ENCODE measurements around the gene PRKCA. TPM values are rescaled to one million over a fixed set of nuclear protein-coding genes. Genes with fewer than 3 reads are reported as not detected.

Gene PRKCA
- total and polyA plus RNA-seq, 2 experiments from 2014 or later, result 6.4 to 35.4 TPM

GRCh38 chr17:66339561-66339960 lies 37.1 kb downstream of the PRKCA start:
- no peak overlapping the region for H3K4me3 ChIP-seq
- no peak overlapping the region for H3K27ac Mint-ChIP-seq
- H3K4me1 Mint-ChIP-seq, result peaks cover 13% of the 10 kb centered on the region
- H3K9me2 ChIP-seq (ENCODE audit: insufficient read depth), result no peaks in the 10 kb centered on the region
- ATAC-seq (no peak), DNase-seq (ENCODE audit: low spot score) (no peak)
- H2AFZ ChIP-seq, result no peak overlapping the region
- no peak overlapping the region for H3K4me2 ChIP-seq
- H3K4me3 Mint-ChIP-seq, result no peak overlapping the region
- TF ChIP-seq REST (IDR thresholded peaks at IDR 0.05; ENCODE audit: unreplicated experiment) (no peak), ETS1 (IDR thresholded peaks at IDR 0.05) (no peak), STAT1 (IDR thresholded peaks at IDR 0.05; ENCODE audit: unreplicated experiment) (no peak), POLR2AphosphoS5 (IDR thresholded peaks at IDR 0.05; ENCODE audit: low read depth) (no peak), EZH2phosphoT487 (IDR thresholded peaks at IDR 0.05; ENCODE audit: unreplicated experiment) (no peak), ZNF331 (CRISPR knock-in tag; IDR thresholded peaks at IDR 0.05; ENCODE audit: low read depth) (no peak), ZNF462 (CRISPR knock-in tag; IDR thresholded peaks at IDR 0.05) (no peak), CREB1 (CRISPR knock-in tag; IDR thresholded peaks at IDR 0.05; ENCODE audit: low read depth) (no peak), NANOG (IDR thresholded peaks at IDR 0.05; ENCODE audit: borderline replicate concordance) (no peak), JUNB (IDR thresholded peaks at IDR 0.05; ENCODE audit: unreplicated experiment) (no peak), ZNF114 (CRISPR knock-in tag; IDR thresholded peaks at IDR 0.05) (no peak), EZH2 (IDR thresholded peaks at IDR 0.05; ENCODE audit: low read depth, unreplicated experiment) (no peak), CTCF (conservative IDR thresholded peaks at IDR 0.05; ENCODE audit: low read depth in 2 of 2) (no peak)
- H3K27ac ChIP-seq (ENCODE audit: low read depth), result no peak overlapping the region
- no peaks in the 10 kb centered on the region for H3K79me2 ChIP-seq (replicated peaks; ENCODE audit: insufficient read depth)
- no peaks in the 10 kb centered on the region for H3F3A ChIP-seq (replicated peaks; ENCODE audit: low read depth)
- peaks cover 3% of the 10 kb centered on the region for H3K27me3 Mint-ChIP-seq (ENCODE audit: insufficient read depth, low read depth, poor library complexity)
- no peaks in the 10 kb centered on the region for H3K4me1 ChIP-seq (ENCODE audit: insufficient read depth)
- H3K36me3 Mint-ChIP-seq (ENCODE audit: low read depth), result no peaks in the 10 kb centered on the region
- H3K27me3 ChIP-seq (ENCODE audit: insufficient read depth), result no peaks in the 10 kb centered on the region
- H3K9me3 Mint-ChIP-seq, result no peaks in the 10 kb centered on the region
- H4K20me1 ChIP-seq (replicated peaks; ENCODE audit: insufficient read depth), result no peaks in the 10 kb centered on the region
- no peaks in the 10 kb centered on the region for H3K36me3 ChIP-seq (ENCODE audit: insufficient read depth)
